ENCODE data around the gene FILIP1L.

The FILIP1L gene

GRCh38 chr3:99947356-99947755, 166.9 kb downstream of the FILIP1L start:
- no peak for DNase-seq (ENCODE audit: low spot score)
- in situ Hi-C loops (cut with MboI; ENCODE audit: low sequenced_read_pairs, unreplicated experiment): no loop called here
- no peak for TF ChIP-seq CTCF (IDR thresholded peaks at IDR 0.05; ENCODE audit: borderline replicate concordance, control extremely low read depth, extremely low read depth, insufficient read depth, missing control alignments)

GRCh38 chr3:99945328-99945995, 168.8 kb downstream of the FILIP1L start:
- in situ Hi-C loops (cut with MboI; ENCODE audit: low sequenced_read_pairs, unreplicated experiment): no loop called here
- no peak for TF ChIP-seq CTCF (IDR thresholded peaks at IDR 0.05; ENCODE audit: borderline replicate concordance, control extremely low read depth, extremely low read depth, insufficient read depth, missing control alignments)
- DNase-seq (ENCODE audit: low spot score): no peak

- no peak for DNase-seq (ENCODE audit: low spot score)
- in situ Hi-C loops (cut with MboI; ENCODE audit: low sequenced_read_pairs, unreplicated experiment): no loop called here
- no peak for TF ChIP-seq CTCF (IDR thresholded peaks at IDR 0.05; ENCODE audit: borderline replicate concordance, control extremely low read depth, extremely low read depth, insufficient read depth, missing control alignments)
Observed at GRCh38 chr3:99943931-99944761, 170.2 kb downstream of the FILIP1L start.

- in situ Hi-C loops (cut with MboI; ENCODE audit: low sequenced_read_pairs, unreplicated experiment): no loop called here
- no peak for TF ChIP-seq CTCF (IDR thresholded peaks at IDR 0.05; ENCODE audit: borderline replicate concordance, control extremely low read depth, extremely low read depth, insufficient read depth, missing control alignments)
- DNase-seq (ENCODE audit: low spot score): no peak
Observed at GRCh38 chr3:99941211-99941610, 173.1 kb downstream of the FILIP1L start.

GRCh38 chr3:99940350-99940749, 174.0 kb downstream of the FILIP1L start:
- no peak for DNase-seq (ENCODE audit: low spot score)
- in situ Hi-C loops (cut with MboI; ENCODE audit: low sequenced_read_pairs, unreplicated experiment): no loop called here
- TF ChIP-seq CTCF (IDR thresholded peaks at IDR 0.05; ENCODE audit: borderline replicate concordance, control extremely low read depth, extremely low read depth, insufficient read depth, missing control alignments): no peak

- TF ChIP-seq CTCF (IDR thresholded peaks at IDR 0.05; ENCODE audit: borderline replicate concordance, control extremely low read depth, extremely low read depth, insufficient read depth, missing control alignments): no peak
- in situ Hi-C loops (cut with MboI; ENCODE audit: low sequenced_read_pairs, unreplicated experiment): no loop called here
- no peak for DNase-seq (ENCODE audit: low spot score)
Observed at GRCh38 chr3:99939876-99940275, 174.4 kb downstream of the FILIP1L start.
